ENCODE data around the gene RFPL1.

The RFPL1 gene

DNA sequence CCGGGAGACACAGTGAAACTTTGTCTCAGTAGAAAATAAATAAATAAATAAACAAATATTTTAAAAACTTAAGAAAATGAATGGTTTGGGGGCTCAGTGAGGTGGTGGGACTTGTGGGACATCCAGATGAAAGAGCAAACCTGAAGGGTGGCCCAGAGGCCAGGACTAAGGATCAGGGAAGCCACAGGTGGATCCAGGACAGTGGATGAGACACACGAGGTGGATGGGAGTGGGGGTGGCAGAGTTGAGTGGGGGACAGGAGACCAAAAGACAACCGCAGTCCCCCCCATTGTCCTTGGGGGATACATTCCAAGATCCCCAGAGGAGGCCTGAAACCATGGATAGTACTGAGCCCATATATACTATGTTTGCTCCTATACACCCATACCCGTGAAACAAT is 7.1 kb downstream of the RFPL1 start:
- H3K36me3 ChIP-seq (ENCODE audit: control insufficient read depth, insufficient read depth, low read length) = no peaks in the 10 kb centered on the region
- H3K27me3 ChIP-seq (ENCODE audit: control insufficient read depth, insufficient read depth, low read length) = no peaks in the 10 kb centered on the region
- no peak overlapping the region for H2AFZ ChIP-seq
- no peaks in the 10 kb centered on the region for H3K79me2 ChIP-seq
- no peak overlapping the region for H3K27ac ChIP-seq
- H3K4me1 ChIP-seq = no peaks in the 10 kb centered on the region
- no peak overlapping the region for H3K9ac ChIP-seq
- H3K9me3 ChIP-seq (ENCODE audit: control insufficient read depth, low read length) = no peaks in the 10 kb centered on the region
- TF ChIP-seq CTCF (IDR thresholded peaks at IDR 0.05) = no peak
- H3K4me2 ChIP-seq (ENCODE audit: low read length) = no peak overlapping the region
- H3K4me3 ChIP-seq (ENCODE audit: low read depth, low read length) = no peak overlapping the region

DNA sequence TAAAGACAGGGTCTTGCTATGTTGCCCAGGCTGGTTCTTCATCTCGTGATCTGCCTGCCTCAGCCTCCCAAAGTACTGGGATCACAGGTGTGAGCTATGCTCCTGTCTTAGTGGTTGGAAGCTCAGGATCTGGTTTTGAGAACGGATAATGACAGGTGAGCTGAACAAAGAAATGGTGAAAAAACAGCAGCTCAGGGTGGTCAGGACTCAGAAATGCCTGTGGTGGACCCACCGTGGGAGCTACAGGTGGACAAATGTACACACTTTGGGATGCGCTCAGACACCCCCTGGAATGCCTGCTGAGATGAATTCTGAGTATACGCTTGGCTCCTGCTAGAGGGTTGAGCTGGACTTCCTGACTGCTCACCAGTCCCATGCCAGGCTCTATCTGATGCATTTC is 9.5 kb downstream of the RFPL1 start:
- Histone ChIP-seq H3K4me3 (ENCODE audit: low read depth, low read length) (no peak overlapping the region), H2AFZ (no peak overlapping the region), H3K9ac (no peak overlapping the region), H3K4me1 (no peaks in the 10 kb centered on the region), H3K79me2 (no peaks in the 10 kb centered on the region), H3K36me3 (ENCODE audit: control insufficient read depth, insufficient read depth, low read length) (no peaks in the 10 kb centered on the region), H3K27me3 (ENCODE audit: control insufficient read depth, insufficient read depth, low read length) (no peaks in the 10 kb centered on the region), H3K4me2 (ENCODE audit: low read length) (no peak overlapping the region), H3K9me3 (ENCODE audit: control insufficient read depth, low read length) (no peaks in the 10 kb centered on the region), H3K27ac (no peak overlapping the region)
- no peak for TF ChIP-seq CTCF (IDR thresholded peaks at IDR 0.05)

GRCh38 chr22:29449296-29449875 is 11.0 kb downstream of the RFPL1 start:
- no peak overlapping the region for H2AFZ ChIP-seq
- no peak for TF ChIP-seq CTCF (IDR thresholded peaks at IDR 0.05)
- H3K9ac ChIP-seq = no peak overlapping the region
- no peak overlapping the region for H3K27ac ChIP-seq
- H3K36me3 ChIP-seq (ENCODE audit: control insufficient read depth, insufficient read depth, low read length) = no peaks in the 10 kb centered on the region
- no peak overlapping the region for H3K4me2 ChIP-seq (ENCODE audit: low read length)
- no peaks in the 10 kb centered on the region for H3K27me3 ChIP-seq (ENCODE audit: control insufficient read depth, insufficient read depth, low read length)
- H3K4me1 ChIP-seq = no peaks in the 10 kb centered on the region
- H3K79me2 ChIP-seq = no peaks in the 10 kb centered on the region
- H3K9me3 ChIP-seq (ENCODE audit: control insufficient read depth, low read length) = no peaks in the 10 kb centered on the region
- no peak overlapping the region for H3K4me3 ChIP-seq (ENCODE audit: low read depth, low read length)

- no peaks in the 10 kb centered on the region for H3K79me2 ChIP-seq
Observed at GRCh38 chr22:29450222-29450621, 11.8 kb downstream of the RFPL1 start.

More at GRCh38 chr22:29450222-29450621, 11.8 kb downstream of the RFPL1 start:
- H2AFZ ChIP-seq = no peak overlapping the region
- no peaks in the 10 kb centered on the region for H3K9me3 ChIP-seq (ENCODE audit: control insufficient read depth, low read length)
- H3K4me1 ChIP-seq = no peaks in the 10 kb centered on the region
- no peak overlapping the region for H3K4me3 ChIP-seq (ENCODE audit: low read depth, low read length)
- TF ChIP-seq CTCF (IDR thresholded peaks at IDR 0.05) = no peak
- no peaks in the 10 kb centered on the region for H3K27me3 ChIP-seq (ENCODE audit: control insufficient read depth, insufficient read depth, low read length)
- no peak overlapping the region for H3K4me2 ChIP-seq (ENCODE audit: low read length)
- H3K36me3 ChIP-seq (ENCODE audit: control insufficient read depth, insufficient read depth, low read length) = no peaks in the 10 kb centered on the region
- no peak overlapping the region for H3K27ac ChIP-seq
- H3K9ac ChIP-seq = no peak overlapping the region
